SJSA1 (cell line): Measurements from ENCODE around the gene TNFRSF12A. TPM values are rescaled to one million over a fixed set of nuclear protein-coding genes. Genes with fewer than 3 reads are reported as not detected.
"Not testable (repeated sequence)": the region's sequence is repeated elsewhere in the genome, so short reads cannot be mapped to it uniquely, and the experiment has no call there.

Experiments used
- DNase-seq, 2 experiments: peaks; one replicate each; pipeline ENCODE4 v3.0.0-alpha.2; 2015 to 2020; ENCODE audit warnings: low spot score in 2 of 2, low read depth in 1 of 2
- H3K27ac ChIP-seq: fragments of 250-450 bp; sonication (Bioruptor Pico); 2 replicates; pipeline ENCODE4 v1.5.1; 2020; ENCODE audit warnings: mild to moderate bottlenecking, moderate library complexity
- H3K27me3 ChIP-seq: fragments of 250-450 bp; sonication (Bioruptor Pico); replicated peaks from 2 replicates; pipeline ENCODE4 v1.5.1; 2020; ENCODE audit warnings: mild to moderate bottlenecking, moderate library complexity
- H3K36me3 ChIP-seq: fragments of 250-450 bp; sonication (Bioruptor Pico); 2 replicates; pipeline ENCODE4 v1.5.1; 2020; ENCODE audit warnings: mild to moderate bottlenecking
- H3K4me1 ChIP-seq: fragments of 250-450 bp; sonication (Bioruptor Pico); replicated peaks from 2 replicates; pipeline ENCODE4 v1.6.1; 2021; ENCODE audit warnings: mild to moderate bottlenecking
- H3K4me3 ChIP-seq: fragments of 250-450 bp; sonication (Bioruptor Pico); 2 replicates; pipeline ENCODE4 v1.5.1; 2020; ENCODE audit warnings: mild to moderate bottlenecking
- H3K9me3 ChIP-seq: fragments of 250-450 bp; sonication (Bioruptor Pico); replicated peaks from 2 replicates; pipeline ENCODE4 v1.5.1; 2020; ENCODE audit warnings: mild to moderate bottlenecking
- total RNA-seq: library from RNA; depleted of rRNA; stranded (reverse); fragments of >200 nt; shearing (Covaris generic); gene quantifications from 2 replicates; pipeline ENCODE4 v1.2.3, GENCODE V29; 2014

TNFRSF12A gene
- total RNA-seq, 1 experiment from 2014 or later, result 545 TPM

DNA sequence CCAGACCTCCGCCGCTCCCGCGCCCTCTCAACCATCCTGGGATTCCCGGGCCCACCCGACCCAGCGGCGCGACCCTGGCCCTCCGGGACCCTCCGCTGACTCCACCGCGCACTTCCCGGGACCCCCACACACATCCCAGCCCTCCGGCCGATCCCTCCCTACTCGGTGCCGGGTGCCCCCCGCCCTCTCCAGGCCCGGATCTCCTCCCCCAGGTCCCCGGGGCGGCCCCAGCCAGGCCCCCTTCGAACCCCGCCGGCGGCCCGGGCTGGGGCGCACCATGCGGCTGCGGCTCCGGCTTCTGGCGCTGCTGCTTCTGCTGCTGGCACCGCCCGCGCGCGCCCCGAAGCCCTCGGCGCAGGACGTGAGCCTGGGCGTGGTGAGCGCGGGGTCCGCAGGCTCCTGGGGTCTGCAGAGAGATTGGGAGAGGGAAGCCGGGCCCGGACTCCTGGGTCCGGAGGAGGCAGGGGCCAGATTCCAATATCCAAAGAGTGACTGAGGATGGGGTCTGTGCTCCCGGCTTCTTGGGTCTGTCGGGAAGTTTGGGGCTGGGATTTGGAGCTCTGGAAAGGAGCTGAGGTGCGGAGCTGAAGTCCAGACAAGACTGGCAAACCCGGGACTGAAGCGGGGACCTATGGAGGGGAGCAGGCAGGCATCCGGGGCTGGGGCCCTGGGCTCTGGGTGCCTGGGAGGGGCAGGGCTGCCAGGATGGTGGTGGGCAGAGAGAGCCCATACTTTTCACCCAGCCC is 26.6 kb downstream of the TNFRSF12A start:
- Histone ChIP-seq H3K4me3 (no peak overlapping the region), H3K4me1 (peaks cover 13% of the 10 kb centered on the region), H3K27me3 (peaks cover 77% of the 10 kb centered on the region), H3K9me3 (peaks cover 9% of the 10 kb centered on the region), H3K36me3 (no peaks in the 10 kb centered on the region), H3K27ac (no peak overlapping the region)
- DNase-seq, result no peak

DNA sequence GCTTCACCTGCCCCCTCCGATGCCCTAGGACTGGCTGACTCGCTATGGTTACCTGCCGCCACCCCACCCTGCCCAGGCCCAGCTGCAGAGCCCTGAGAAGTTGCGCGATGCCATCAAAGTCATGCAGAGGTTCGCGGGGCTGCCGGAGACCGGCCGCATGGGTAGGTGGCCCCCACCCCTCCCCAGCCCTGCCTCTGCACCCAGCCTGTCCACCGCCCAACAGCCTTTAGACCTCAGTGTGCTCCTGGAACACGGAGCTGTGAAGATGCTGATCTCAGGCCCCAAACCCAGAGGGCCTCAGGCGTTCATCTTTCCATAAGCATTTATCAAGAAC is 27.2 kb downstream of the TNFRSF12A start:
- Histone ChIP-seq H3K4me3 (no peak overlapping the region), H3K9me3 (peaks cover 9% of the 10 kb centered on the region), H3K36me3 (no peaks in the 10 kb centered on the region), H3K27me3 (peaks cover 77% of the 10 kb centered on the region), H3K27ac (no peak overlapping the region), H3K4me1 (peaks cover 13% of the 10 kb centered on the region)
- DNase-seq, result no peak

DNA sequence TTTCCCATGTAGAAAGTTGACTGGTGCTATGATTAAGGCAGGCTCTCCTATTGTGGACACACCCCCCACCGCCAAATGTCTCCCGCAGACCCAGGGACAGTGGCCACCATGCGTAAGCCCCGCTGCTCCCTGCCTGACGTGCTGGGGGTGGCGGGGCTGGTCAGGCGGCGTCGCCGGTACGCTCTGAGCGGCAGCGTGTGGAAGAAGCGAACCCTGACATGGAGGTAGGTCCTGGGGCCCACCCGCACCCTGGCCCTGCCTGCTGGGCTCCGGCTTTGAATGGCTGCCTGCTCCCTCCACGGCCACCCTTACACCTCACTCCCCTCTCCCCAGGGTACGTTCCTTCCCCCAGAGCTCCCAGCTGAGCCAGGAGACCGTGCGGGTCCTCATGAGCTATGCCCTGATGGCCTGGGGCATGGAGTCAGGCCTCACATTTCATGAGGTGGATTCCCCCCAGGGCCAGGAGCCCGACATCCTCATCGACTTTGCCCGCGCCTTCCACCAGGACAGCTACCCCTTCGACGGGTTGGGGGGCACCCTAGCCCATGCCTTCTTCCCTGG is 29.8 kb downstream of the TNFRSF12A start:
- no peak overlapping the region for H3K4me3 ChIP-seq
- H3K4me1 ChIP-seq, result peaks cover 11% of the 10 kb centered on the region
- H3K9me3 ChIP-seq, result peaks cover 6% of the 10 kb centered on the region
- H3K27ac ChIP-seq, result no peak overlapping the region
- DNase-seq, result no peak
- H3K27me3 ChIP-seq, result peaks cover 56% of the 10 kb centered on the region
- H3K36me3 ChIP-seq, result no peaks in the 10 kb centered on the region

DNA sequence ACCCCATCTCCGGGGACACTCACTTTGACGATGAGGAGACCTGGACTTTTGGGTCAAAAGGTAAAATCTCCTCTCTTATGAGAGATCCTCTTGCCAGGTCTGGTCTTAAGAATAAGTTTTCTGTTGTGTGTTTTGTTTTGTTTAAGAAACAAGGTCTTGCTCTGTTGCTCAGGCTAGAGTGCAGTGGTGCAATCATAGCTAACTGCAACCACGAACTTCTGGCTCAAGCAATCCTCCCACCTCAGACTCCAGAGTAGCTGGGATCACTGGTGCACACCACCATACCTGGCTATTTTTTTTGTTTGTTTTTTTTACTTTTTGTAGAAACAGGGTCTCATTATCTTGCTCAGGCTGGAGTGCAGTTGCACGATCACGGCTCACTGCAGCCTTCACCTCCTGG is 30.3 kb downstream of the TNFRSF12A start:
- Histone ChIP-seq H3K27me3 (peaks cover 52% of the 10 kb centered on the region), H3K9me3 (peaks cover 2% of the 10 kb centered on the region; the same call in 1 of the 2 replicates), H3K4me1 (peaks cover 7% of the 10 kb centered on the region), H3K4me3 (no peak overlapping the region), H3K36me3 (no peaks in the 10 kb centered on the region), H3K27ac (no peak overlapping the region)
- DNase-seq, result no peak

DNA sequence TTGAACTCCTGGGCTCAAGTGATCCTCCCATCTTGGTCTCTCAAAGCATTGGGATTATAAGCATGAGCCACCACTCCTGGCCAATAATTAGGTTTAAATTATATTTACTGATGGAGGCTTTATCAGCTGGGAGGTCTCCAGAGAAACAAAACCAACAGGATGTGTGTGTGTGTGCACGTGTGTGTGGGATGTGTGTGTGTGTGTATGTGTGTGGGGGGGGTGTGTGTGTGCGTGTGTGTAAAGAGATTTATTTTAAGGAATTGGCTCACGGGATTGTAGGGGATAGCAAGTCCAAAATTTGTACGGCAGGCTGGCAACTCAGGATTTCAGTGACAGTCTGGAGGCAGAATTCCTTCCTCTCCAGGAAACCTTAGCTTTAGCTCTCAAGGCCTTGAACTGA is 30.8 kb downstream of the TNFRSF12A start:
- DNase-seq, result no peak
- no peaks in the 10 kb centered on the region for H3K36me3 ChIP-seq
- H3K4me3 ChIP-seq, result no peak overlapping the region
- H3K27me3 ChIP-seq, result peaks cover 46% of the 10 kb centered on the region
- H3K9me3 ChIP-seq, result no peaks in the 10 kb centered on the region
- H3K27ac ChIP-seq, result no peak overlapping the region
- H3K4me1 ChIP-seq, result peaks cover 3% of the 10 kb centered on the region

DNA sequence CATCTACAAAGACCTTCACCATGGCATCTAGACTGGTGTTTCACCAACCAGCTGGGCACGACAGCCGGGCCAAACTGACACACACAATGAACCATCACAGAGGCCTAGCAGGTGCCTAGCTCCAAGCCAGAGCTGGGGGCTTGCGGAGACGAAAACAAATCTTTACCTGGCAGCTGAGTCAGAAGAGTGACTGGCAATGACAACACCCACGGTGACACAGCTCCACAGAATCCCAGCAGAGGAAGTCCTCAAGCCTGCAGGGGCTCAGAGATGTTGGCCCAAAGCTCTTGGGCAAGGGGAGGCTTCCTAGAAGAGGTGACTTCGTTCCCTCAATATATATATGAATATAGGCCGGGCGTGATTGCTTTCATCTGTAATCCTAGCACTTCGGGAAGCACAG is 31.3 kb downstream of the TNFRSF12A start:
- Histone ChIP-seq H3K27ac (no peak overlapping the region), H3K36me3 (no peaks in the 10 kb centered on the region), H3K4me3 (no peak overlapping the region), H3K4me1 (no peaks in the 10 kb centered on the region), H3K9me3 (no peaks in the 10 kb centered on the region), H3K27me3 (peaks cover 41% of the 10 kb centered on the region)
- DNase-seq, result no peak

DNA sequence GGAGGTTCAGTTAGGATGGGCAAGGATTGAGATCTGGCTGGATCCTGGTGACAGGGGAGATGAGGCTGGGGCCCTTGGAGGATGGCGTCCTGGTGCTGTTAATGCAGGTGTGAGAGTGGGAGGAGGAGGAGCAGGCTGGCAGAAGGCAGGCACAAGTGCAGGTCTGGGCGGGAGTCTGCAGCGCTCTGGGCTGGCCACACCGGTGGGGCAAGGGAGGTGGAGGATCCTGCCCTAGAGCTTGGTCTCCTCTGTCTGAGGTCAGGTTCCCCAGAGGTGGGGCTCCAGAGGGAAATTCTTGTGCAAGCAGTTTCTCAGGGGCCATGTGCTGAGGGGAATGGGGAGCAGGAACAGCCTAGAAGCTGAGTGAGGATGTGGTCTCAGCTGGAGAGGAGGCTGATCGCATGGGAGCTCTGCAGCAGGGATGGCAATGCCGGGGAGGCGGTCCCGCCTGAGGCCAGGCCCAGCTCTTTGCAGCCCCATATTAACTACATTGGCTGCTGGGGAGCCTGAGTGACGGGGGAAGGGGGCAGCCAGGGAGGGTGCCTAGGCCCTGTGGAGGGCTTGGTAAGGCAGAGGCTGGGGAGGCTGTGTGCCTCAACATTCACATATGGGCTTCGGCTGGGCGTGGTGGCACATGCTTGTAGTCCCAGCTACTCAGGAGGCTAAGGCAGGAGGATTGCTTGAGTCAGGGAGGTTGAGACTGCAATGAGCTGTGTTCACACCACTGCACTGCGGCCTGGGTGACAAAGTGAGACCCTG is 32.6 kb downstream of the TNFRSF12A start:
- not testable (repeated sequence) for H3K4me1 ChIP-seq

DNA sequence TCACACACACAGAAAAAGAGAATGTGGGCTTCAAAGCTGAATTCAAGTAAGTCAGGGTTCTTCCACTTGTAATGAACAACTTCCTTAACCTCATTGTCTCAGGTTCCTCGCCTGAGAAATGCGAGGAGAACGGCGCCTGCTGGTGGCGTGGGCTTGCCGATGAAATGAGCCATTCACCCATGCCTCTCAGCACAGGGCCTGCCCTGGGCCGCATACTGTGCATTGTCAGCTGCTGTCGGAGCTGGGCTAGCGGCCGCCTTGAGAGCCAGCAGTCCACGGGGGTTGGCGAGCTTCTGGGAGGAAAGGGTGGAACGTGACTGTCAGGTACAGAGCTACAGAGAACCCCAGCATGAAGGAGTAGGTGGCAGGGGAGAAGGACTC is 33.2 kb downstream of the TNFRSF12A start:
- not testable (repeated sequence) for H3K4me3 ChIP-seq, DNase-seq, H3K27ac ChIP-seq, H3K9me3 ChIP-seq, H3K4me1 ChIP-seq, H3K36me3 ChIP-seq
- peaks cover 23% of the 10 kb centered on the region for H3K27me3 ChIP-seq

More for the DNA sequence above, 32.6 kb downstream of the TNFRSF12A start:
- DNase-seq, H3K27ac ChIP-seq, H3K9me3 ChIP-seq, H3K4me3 ChIP-seq, H3K36me3 ChIP-seq: not testable (repeated sequence)
- H3K27me3 ChIP-seq, result peaks cover 29% of the 10 kb centered on the region

DNA sequence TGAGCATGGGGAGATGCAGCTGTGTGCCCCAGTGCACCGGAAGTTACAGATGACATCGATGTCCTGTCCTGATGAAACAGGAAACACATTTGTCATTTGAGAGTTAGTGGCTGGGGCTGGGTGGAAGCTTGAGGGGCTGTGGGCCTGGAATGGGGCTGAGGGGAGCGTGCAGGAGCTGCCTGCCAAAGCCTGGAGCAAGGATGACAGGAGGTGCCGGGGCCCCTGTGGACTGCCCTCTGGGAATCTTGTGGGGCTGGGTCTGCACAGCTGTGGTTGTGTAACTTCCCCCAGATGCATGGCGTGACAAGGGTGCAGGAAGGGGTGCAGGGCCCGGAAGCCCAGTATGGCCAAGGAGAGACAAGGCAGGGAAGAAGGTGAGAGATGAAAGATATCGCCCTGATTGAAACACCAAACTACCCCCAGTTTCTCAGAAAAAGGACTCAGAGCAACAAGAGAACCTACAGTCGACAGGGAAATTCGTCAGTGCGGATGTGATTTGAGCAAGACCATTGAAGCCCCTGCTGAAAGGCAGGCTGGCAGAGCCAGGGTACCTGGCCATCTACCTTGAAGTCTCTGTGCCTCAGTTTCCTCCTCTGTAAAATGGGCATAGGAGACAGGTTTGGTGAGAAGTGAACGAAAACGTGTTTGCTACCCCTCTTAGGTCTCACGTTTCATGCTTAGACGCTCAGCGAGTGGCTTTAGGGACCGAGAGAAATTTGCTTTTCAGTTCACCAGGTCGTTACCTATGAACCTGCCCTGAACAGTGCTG is 35.0 kb downstream of the TNFRSF12A start:
- Histone ChIP-seq H3K4me3 (no peak overlapping the region), H3K4me1 (peaks cover 13% of the 10 kb centered on the region), H3K9me3 (no peaks in the 10 kb centered on the region), H3K36me3 (no peaks in the 10 kb centered on the region), H3K27me3 (peaks cover 6% of the 10 kb centered on the region), H3K27ac (no peak overlapping the region)
- no peak for DNase-seq

DNA sequence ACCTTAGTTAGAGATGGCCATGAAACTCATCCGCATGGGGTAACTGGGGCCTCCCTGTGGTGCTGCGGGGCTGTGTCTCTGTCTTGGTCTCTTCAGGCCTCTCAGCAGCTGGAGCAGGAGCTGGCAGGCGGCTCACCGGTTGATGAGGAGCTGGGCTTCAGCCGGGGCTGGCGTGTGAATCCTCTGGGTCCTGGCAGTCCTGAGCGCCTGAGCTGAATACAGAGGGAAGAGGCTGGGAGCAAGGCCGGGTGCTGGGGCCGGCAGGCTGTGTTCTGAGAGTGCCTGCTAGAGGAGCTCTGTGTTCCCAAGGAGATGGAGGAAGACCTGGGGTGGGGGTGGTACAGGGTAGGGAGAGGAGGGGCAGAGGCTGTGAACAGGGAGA is 35.6 kb downstream of the TNFRSF12A start:
- not testable (repeated sequence) for H3K36me3 ChIP-seq, H3K4me3 ChIP-seq, H3K27me3 ChIP-seq, H3K27ac ChIP-seq, DNase-seq, H3K9me3 ChIP-seq
- H3K4me1 ChIP-seq, result peaks cover 13% of the 10 kb centered on the region

DNA sequence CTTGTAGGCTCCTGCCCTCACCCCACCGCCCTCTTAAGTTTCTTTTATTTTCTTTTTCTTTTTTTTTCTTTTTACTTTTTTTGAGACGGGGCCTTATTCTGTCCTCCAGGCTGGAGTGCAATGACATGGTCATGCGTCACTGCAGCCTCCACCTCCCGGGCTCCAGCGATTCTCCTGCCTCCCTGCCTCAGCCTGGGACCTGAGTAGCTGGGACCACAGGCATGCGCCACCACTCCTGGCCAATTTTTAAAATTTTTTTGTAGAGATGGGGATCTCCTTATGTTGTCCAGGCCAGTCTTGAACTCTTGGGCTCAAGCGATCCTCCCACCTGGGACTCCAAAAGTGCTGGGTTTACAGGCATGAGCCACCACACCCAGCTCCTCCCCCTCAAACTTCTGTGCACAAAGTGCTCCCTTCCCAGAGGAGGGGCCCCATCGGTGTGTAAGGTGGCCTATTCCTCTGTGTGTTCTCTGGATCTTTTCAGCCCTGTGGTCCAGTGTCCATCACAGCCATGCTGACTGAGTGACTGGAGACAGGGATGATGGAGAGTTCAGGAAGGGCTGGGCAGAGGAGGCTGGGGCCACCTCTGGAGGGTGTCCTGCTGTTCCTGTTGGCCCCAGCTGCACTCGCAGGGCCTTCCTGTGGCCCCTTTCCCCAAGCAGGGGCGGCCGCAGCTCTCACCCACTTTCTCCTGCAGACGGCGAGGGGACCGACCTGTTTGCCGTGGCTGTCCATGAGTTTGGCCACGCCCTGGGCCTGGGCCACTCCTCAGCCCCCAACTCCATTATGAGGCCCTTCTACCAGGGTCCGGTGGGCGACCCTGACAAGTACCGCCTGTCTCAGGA is 36.4 kb downstream of the TNFRSF12A start:
- H3K4me1 ChIP-seq, result peaks cover 13% of the 10 kb centered on the region
- no peaks in the 10 kb centered on the region for H3K36me3 ChIP-seq

DNA sequence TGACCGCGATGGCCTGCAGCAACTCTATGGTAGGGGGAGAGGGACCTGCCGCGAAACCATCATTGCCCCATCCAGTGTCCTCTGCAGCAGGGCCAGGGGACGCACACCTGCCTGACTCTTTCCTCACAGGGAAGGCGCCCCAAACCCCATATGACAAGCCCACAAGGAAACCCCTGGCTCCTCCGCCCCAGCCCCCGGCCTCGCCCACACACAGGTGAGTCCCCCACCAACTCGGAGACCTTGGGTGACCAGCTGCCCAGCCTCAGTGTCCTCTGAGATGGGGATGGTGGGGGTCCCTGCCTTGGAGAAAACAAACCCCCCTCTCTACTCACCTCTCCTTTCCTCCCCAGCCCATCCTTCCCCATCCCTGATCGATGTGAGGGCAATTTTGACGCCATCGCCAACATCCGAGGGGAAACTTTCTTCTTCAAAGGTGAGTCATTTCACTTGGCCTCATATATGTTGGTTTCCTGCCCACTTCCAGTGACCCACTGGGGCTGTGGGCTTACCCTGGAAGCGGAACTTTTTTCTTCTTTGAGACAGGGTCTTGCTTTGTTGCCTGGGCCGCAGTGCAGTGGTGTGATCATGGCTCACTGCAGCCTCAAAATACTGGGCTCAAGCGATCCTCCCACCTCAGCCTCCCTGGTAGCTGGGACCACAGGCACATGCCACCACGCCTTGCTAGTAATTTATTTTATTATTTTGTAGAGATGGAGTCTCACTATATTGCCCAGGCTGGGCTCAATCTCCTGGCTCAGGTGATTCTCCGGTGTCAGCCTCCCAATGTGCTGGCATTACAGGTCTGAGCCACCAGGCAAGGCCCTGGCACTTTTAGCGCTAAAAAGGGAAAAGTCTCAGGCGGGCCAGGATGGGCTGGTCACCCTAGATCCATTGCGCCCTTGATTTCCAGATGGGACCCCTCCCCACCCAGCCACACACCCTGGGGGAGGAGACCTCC is 37.3 kb downstream of the TNFRSF12A start:
- Histone ChIP-seq H3K36me3 (no peaks in the 10 kb centered on the region), H3K9me3 (no peaks in the 10 kb centered on the region), H3K4me3 (no peak overlapping the region), H3K27ac (no peak overlapping the region), H3K4me1 (peaks cover 13% of the 10 kb centered on the region), H3K27me3 (no peaks in the 10 kb centered on the region)
- DNase-seq, result peak in 1 of 2 experiments; percentile 41

More for the DNA sequence above, 36.4 kb downstream of the TNFRSF12A start:
- H3K27me3 ChIP-seq, result no peaks in the 10 kb centered on the region
- no peak for DNase-seq
- H3K9me3 ChIP-seq, result no peaks in the 10 kb centered on the region
- no peak overlapping the region for H3K4me3 ChIP-seq
- H3K27ac ChIP-seq, result no peak overlapping the region
